NCI-H128 (cell line): ENCODE data around the gene ADAMTS9.

Experiments used
- DNase-seq: peaks from one replicate; lab custom pipeline; 2025; ENCODE audit not compliant: unreplicated experiment; lab: John Stamatoyannopoulos, UW

Gene ADAMTS9

DNA sequence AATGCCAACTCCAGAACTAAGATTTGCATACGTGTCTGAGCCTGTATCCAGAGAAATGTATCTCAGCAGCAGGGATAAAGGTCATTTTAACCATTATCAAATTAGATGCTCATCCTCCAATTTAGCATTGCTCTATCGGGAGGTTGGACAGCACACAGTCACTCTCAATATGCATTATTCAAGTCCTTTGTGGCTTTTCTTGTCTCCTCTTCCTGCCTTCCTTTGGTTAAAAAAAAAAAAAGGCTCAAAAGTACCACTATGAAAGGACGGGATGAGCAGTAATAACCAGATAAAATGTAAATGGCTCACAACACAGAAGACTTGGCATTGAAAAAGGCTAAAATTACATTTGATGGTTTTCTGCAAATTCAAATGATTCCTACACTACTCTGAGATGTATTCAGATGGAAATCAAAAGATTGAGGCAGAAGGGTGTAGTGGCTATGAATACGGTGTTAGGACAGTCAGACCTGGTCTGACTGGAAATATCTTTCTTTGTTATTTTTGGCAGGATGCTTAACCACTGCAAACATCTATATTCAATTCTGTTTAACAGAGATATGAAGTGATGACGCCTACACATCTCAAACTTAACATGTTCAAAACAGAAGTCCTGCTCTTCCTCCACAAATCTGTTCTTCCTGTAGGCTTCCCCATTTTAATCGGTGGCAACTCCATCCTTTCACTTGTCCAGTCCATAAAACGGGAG lies 109.6 kb downstream of the ADAMTS9 start:
- DNase-seq, result no peak

DNA sequence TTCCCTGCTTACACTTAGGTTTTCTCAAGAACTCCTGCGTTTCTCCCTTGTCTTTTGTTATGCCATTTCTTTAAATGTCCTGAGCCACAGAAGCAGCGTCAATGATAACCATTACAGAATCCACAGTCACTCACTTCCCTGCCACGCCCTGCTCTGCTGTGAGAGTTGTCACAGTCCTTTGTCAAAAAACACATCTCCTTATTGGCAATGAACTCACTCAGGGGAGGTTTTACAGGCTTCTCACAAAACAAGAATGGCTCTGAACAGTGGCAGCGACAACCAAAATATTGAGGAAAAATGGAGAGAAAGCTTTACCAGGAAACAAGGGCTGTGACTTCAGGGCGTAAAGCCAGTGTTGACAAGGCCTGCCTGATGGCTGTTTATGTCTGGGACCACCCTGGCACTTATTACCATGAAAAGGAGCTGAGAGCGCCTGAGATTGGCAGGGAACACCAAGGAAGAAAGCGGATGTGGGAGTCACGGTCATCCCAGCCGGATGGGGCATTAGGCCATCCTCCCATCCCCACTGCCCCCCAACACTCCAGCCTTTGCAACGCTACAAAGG lies 111.5 kb downstream of the ADAMTS9 start:
- DNase-seq, result no peak

DNA sequence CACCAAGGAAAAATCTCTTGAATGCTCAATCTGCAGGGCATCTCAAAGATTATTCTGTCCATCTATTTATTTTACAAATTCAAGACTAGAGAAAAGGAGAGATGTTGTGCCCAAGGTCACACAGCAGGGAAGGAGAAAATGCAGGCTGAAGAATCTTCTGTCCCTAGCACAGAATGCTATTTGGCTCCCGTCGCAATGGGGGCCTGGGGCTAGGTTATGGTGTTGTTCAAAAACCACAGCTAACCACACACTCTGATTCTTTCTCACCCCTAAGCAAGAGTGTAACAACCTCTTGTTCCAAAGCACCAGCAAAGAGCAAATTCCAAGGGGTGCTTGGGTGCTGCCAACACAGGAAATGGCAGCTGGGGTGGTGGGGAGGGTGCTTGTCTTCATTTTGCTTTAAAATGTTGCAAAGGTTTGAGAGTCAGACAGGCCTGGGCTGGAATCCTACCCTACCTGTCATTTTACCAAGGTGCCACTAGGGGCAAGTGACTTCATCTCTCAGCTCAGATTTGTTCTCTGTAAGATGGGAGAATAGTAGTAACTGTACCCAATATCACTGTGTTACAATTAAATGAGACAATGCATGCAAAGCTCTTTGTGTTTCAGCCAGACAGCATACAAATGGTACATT lies 112.5 kb downstream of the ADAMTS9 start:
- DNase-seq, result no peak

DNA sequence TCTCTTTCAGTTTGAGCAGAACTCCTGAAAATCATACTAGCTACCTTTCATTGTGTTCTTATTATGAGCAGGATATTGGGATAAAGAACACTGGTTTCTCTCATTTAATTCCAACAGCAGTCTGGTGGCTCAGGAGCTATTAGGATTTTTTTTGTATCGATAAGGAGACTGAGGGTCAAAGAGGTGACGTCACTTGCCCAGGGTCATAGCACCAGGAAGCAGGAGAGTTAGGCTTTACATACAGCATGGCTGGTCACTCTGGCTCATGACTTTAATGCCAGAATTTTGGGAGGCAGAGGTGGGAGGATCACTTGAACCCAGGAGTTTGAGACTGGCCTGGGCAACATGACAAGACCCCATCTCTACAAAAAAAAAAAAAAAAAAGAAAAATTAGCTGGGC lies 113.6 kb downstream of the ADAMTS9 start:
- DNase-seq, result no peak

DNA sequence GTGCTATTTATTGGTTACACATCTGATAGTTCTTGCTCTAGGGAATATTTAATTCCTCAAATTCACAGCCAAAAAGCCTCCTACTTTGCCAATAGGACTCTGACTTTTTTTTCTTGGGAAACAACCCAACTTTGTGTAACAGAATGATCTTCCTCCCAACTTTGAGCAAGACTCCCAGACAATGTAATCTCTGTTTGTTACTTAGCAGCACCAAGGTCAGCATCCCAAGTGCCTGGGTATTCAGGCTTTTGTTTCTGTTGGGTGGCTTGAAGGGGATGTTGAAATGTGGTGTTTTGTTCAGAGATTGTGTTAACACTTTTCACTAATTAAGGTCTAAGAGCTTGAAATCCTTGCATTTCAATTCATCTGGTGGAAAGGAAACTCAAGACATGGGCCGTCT lies 115.8 kb downstream of the ADAMTS9 start:
- no peak for DNase-seq

DNA sequence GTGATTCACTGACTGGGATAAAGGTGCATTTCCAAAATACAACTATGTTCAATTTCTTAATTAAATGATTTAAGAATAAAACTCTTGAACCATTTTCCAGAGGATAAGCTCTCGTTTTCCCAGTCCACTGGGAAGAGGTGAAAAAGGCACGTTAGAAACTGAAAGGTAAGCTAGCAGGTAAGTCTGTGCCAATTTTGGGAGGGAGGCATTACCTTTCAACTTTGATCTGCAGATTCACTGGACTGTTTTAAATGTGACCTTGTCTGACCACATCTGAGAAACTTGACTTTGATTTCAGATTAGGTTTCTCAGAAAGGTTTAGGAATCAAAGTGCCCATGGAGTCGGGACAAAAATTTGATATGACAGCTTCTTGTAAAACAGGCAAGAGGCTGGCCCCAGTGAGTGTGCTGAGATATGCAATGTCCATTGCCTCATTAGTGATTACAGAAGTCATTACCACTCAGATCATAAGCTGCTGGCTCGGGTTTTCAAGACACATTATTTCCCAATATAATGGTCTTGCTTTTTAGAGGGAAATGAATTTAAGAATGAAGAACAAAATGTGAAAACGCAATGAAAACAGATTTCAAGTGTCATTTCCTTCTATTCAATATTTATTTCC lies 118.8 kb downstream of the ADAMTS9 start:
- no peak for DNase-seq

DNA sequence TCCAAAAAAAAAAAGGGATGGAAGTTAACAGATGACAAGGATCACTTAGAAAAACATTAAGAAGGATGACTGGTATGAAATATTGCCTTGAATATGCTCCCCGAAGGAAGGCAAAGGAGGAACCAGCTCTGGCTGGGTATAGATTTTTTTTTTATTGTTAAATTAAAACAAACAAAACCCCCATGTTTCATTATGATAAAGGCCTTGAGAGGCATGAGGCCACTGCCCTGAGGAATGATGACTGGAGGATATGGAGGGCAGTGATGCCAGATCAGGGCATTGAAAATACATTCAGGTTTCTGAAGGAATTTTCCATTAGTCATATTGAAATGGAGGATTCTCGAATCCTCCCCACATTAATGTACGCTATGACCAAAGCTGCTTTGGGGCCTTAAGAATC lies 120.9 kb downstream of the ADAMTS9 start:
- DNase-seq, result no peak

DNA sequence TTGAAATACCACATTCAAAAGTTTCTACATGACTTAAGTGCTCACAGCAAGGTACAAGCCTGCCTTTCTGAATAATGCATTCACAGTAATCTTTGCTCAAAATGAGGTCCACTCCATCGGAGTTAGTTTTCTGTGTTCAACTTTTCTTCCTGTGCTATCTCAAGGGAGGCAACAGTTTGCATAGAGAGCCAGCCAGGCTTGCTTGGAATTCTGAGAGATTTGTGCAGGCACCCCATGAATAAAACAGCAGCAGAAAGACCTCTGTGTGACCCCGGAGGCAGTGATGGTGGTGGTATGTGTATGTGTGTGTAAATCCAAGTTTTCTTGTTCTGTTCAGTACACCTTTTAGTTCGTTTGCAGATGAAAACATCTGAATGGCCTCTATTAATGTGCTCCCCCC lies 124.0 kb downstream of the ADAMTS9 start:
- DNase-seq, result no peak

DNA sequence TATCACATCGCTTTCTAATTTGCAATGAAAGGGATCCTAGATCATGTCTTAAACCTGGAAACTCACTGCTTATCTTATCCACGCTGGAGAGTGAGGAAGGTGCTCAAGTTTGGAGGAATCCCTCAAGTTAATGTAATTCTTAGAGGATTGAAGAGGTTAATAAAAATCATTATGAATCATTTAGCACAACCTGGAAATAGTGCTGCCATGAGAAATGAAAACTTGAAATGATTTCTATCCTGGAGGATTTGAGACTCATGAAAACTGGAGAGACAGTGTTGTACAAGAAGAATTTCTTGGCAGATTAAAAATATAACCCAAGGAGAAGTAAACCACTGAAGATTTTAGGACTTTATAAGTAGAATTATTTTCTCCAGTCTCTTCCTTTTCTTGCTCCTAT lies 125.9 kb downstream of the ADAMTS9 start:
- DNase-seq, result no peak

DNA sequence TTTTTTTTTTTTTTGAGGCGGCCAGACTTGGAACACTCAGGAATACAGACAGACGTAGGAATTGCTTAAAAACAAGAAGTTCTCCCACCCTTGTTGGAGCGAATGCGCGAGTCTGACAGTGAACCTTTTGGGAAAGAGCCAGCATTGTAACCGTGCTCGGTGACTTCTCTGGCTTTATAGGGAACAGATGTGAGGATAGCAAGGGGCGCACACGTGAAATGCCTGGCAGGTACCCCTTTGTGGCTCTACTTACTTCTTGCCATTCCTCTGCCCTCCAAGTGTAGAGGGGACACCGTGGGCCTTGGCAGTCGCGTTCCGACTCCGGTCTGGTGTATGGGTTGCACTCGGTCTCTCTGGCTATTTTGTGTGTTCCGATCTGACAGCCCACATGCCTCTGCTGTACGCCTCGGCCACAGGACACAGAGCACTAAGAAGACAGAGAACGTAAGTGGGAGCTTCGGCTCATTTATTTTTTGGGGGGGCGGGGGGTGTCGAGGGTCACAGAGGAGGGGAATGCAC lies 126.4 kb downstream of the ADAMTS9 start:
- no peak for DNase-seq

DNA sequence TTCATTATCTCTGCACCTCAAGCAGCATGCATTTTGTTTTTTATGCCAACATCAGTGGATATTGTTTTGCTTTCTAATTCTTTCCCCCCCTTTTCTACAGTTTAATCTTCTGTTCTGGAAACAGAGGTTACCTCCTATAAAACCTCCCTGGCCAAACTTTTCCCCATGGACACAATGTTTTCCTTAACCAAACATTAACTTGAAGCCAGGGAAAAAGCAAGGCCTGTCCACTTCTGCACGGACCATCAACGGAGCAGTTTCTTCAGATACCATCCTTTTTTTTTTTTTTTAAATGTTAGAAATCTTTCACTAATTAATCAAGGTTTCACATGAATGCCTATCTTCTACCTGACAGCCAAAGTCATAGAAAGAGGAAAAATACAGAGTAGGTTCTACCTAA lies 127.0 kb downstream of the ADAMTS9 start:
- no peak for DNase-seq

DNA sequence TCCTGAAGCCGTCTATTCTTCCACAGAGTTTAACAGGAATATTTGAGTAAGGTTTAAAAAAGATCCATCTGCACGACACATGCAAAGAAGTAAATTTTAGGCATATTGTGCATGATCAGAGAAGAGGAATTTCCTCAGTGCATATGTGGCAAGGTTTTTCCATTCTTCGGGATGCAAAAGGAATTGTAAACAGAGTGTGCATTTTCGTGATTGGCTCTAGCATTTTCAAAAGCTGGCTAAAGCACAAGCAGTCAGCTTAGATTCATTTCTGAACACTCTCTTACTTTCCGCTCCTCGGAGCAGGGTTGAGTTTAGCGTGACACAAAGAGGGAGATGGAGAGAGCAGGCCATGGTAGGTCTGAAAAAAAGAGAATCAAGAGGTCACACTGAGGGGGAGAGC lies 128.2 kb downstream of the ADAMTS9 start:
- DNase-seq, result no peak

DNA sequence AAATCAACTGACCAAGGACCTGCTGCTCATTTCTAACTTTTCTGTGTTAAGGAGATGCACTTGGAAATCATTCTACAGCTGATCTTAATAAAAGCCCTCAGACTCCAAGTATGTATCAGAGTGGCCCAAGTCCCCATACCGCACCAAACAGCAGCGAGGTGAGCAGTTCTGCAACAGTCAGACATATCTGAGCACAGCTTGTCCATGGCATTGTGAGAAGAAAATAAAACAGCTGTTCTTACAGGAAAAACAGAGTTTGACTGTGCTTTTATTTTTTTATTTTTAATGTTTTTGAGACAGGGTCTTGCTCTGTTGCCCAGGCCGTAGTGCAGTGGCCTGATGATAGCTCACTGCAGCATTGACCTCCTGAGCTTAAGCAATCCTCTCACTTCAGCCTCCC lies 131.8 kb downstream of the ADAMTS9 start:
- DNase-seq, result no peak

DNA sequence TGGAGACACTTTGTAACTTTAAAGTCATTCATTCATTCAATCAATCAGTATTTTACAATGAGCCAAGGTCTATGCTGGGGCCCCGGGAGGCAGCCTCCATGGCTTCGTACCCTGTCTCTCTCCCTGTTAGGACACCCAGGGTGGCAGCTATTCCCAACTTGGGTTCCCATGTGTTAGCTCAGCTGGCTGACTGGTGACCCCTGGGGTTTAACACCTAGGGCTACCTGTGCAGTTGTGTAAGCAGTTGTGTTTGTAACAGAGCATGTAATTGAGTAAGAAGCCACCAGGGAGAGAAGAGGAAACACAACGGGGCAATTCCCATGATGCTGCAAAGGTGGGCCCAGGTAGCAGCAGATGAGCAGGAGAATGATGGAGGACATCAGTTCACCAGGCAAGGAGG lies 132.4 kb downstream of the ADAMTS9 start:
- no peak for DNase-seq

DNA sequence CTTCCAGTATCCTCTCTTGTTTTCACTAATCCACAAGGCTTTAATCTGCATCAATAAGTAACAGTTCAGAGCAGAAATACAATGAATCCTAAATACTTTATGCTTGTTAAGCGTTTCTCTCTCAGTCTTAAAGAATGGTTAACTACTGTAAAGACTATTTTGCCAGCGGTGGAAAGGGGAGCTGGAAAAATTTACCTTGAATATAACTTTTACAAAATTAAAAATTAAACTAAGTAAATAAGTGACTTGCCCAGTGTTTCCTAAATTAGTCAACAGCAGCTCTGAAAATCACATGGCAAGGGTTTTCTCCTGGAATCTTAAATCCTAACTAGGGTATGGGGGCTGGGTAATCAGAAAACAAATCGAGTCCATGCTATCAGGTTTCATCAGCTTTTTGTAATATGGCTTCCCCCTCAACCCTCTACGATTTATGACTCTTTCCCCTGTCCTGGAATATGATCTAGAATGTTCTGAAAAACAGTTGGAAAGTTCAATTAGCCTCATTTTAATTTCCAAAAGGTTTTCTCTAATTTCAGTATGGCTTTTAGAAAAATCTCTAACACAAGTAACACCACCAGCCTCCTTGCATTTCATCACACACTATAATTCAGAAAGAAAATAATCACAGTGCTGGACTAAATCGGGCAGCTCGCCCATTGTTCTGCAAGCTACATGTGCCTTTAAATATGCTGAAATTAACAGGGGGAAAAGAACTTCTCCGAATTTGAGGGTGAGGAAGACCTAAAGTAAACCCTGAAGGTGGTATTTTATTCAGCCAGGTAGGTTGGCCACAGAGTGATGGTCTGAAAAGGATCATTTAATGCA lies 133.5 kb downstream of the ADAMTS9 start:
- no peak for DNase-seq

DNA sequence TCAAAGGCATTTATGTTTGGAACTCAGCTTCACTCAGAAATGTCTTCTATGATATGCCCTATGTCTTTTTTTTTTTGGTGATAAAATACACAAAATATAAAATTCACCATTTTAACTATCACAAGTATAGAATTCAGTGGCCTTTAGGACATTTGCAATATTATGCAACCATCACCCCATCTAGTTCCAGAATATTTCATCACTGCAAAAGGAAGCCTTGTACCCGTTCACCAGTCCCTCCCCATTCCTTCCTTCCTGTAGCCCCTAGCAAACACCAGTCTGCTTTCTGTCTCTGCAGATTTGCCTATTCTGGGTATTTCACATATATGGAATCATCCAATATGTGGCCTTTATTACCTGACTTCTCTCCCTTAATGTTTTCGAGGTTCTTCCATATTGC lies 134.8 kb downstream of the ADAMTS9 start:
- no peak for DNase-seq

DNA sequence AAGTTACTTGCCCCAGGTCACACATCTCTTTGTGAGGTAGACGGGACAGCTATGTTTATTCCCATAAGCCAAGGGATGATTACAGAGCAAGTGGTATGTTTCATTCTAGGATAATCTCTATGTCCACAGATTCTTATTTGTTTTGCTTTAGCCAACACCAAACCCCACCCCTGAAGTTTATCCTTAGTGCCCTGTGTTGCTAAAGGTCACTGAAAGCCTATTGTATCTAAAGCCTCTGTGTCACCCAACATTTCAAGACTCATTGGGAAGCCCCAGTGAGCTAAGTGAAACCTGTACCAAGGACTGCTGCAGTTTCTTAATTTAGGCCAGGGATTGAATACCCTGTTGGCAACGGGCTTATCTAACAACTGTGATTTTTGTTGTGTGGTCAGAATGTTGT lies 135.6 kb downstream of the ADAMTS9 start:
- no peak for DNase-seq

DNA sequence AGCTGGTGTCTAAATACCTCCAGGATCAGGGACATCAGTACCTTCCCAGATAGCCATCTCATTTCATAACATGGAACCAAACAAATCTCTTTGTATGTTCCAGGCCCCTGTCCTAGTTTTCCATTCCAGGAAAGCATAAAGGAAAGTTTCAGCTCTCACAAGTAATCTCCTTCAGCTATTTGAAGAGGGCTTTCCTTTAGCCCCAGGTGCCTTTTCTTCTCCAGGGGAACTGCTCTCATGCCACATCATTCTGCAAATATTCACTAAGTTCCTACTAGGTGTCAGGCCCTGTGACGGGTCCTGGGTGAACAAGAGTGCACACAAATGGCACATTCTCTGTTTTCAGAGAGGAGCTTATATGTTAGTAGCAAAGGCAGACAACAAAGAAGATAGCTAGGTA lies 136.1 kb downstream of the ADAMTS9 start:
- no peak for DNase-seq

DNA sequence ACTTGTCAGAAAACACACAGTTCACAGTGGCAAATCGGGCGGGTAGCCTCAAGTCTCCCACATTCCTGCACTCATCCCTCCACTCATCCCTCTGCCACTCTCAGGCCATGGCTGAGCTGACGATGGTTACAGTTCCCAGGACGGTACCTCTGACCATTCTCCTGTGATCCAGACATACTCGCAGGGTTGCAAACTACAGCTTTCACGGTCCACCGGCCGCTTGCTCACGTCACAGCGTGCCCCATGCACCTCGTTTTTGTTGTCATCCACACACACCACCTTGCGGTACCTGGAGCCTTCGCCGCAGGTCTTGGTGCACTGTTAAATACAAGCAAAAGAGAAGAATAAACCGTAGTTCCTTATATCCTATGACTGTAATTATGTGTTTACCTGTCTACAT lies 137.1 kb downstream of the ADAMTS9 start:
- DNase-seq, result no peak

DNA sequence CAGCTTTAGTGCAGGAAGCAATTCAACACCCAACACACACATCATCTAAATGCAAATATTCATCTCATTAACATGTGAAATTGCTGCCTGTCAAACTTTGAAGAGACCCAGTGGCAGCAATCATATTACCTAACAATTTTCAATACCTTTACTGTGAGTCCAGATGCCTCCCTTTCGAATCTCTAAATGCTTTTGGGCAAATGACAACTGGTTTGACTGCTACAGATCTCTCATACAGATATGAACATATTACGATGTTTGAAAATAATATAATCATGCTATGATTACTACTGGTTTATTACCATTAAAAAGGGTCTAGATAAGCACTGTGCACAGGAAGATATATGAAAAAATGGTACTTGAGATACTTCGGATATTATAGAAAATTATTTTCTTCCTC lies 137.9 kb downstream of the ADAMTS9 start:
- no peak for DNase-seq

DNA sequence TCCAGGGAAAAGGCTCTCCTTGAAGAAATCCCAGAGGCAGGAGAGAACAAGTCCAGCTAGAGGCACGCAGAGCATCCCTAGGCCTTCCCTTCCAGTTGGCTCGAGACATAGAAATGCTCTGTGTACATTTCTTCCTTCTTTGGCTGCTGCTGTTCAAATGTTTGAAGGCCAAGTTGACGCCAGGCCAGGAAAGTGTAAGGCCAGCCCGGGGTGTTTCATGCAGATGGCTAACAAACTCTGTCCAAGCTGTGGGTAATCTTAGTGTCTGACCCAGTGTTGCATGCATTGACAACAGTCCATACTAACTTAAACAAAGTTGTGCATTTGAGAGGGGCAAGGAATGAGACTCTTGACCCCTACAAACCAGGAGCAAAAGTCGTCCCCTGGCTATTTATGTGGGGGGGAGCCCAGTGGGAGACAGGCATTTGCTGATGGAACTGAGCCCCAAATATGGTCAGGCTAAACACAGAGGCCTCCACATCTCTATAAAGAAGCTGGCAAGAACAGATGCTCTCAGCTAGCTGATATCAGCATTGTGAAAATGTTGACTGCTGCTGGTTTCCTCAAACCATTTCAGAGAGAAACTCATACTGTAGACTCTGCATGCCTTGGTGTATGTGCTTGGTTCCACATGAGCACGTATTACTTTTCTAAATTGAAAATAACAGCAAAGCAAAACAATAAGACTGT lies 139.5 kb downstream of the ADAMTS9 start:
- DNase-seq, result no peak
